HUES6 (cell line): ENCODE data around the gene LRP5.

Experiments
- H3K27ac ChIP-seq: 2 replicates; pipeline ENCODE4 v1.7.0; 2013; ENCODE audit warnings: low read depth, mild to moderate bottlenecking, low read length, inconsistent platforms
- H3K27me3 ChIP-seq: 2 replicates; pipeline ENCODE4 v1.6.1; 2013; ENCODE audit warnings: low read length; ENCODE audit not compliant: control insufficient read depth, insufficient read depth
- H3K36me3 ChIP-seq: 2 replicates; pipeline ENCODE4 v1.6.1; 2013; ENCODE audit warnings: low read length; ENCODE audit not compliant: control insufficient read depth, insufficient read depth
- H3K4me1 ChIP-seq: 2 replicates; pipeline ENCODE4 v1.6.1; 2013; ENCODE audit warnings: low read length; ENCODE audit not compliant: control insufficient read depth, insufficient read depth
- H3K4me3 ChIP-seq: 2 replicates; pipeline ENCODE4 v1.5.1; 2013; ENCODE audit warnings: low read depth, low read length
- H3K9ac ChIP-seq: one replicate; pipeline ENCODE4 v1.6.1; 2013; ENCODE audit warnings: mild to moderate bottlenecking, low read length
- H3K9me3 ChIP-seq: 2 replicates; pipeline ENCODE4 v1.6.1; 2013; ENCODE audit warnings: low read depth, low read length; ENCODE audit not compliant: control insufficient read depth, insufficient read depth

The LRP5 gene

GRCh38 chr11:68332186-68332585, 19.8 kb downstream of the LRP5 start:
- Histone ChIP-seq H3K9me3 (peaks cover 2% of the 10 kb centered on the region; the same call in 1 of the 2 replicates), H3K27ac (no peak overlapping the region), H3K4me1 (peaks cover 56% of the 10 kb centered on the region), H3K27me3 (no peaks in the 10 kb centered on the region), H3K9ac (no peak overlapping the region), H3K36me3 (0 out of 2 replicates have a peak, but pooled peaks cover 2% of the 10 kb centered on the region), H3K4me3 (no peak overlapping the region)

- Histone ChIP-seq H3K9me3 (peaks cover 2% of the 10 kb centered on the region; the same call in 1 of the 2 replicates), H3K4me1 (peaks cover 47% of the 10 kb centered on the region), H3K9ac (no peak overlapping the region), H3K27ac (no peak overlapping the region), H3K27me3 (no peaks in the 10 kb centered on the region), H3K36me3 (0 out of 2 replicates have a peak, but pooled peaks cover 2% of the 10 kb centered on the region), H3K4me3 (no peak overlapping the region)
Observed at GRCh38 chr11:68333173-68333572, 20.8 kb downstream of the LRP5 start.

GRCh38 chr11:68334923-68335322, 22.5 kb downstream of the LRP5 start:
- peaks cover 2% of the 10 kb centered on the region; the same call in 1 of the 2 replicates for H3K9me3 ChIP-seq

GRCh38 chr11:68335683-68336082, 23.3 kb downstream of the LRP5 start:
- Histone ChIP-seq H3K4me1 (peaks cover 27% of the 10 kb centered on the region), H3K36me3 (0 out of 2 replicates have a peak, but pooled peaks cover 2% of the 10 kb centered on the region), H3K27ac (no peak overlapping the region), H3K27me3 (no peaks in the 10 kb centered on the region), H3K9ac (no peak overlapping the region), H3K4me3 (no peak overlapping the region), H3K9me3 (peaks cover 2% of the 10 kb centered on the region; the same call in 1 of the 2 replicates)

More at GRCh38 chr11:68334923-68335322, 22.5 kb downstream of the LRP5 start:
- Histone ChIP-seq H3K9ac (no peak overlapping the region), H3K4me1 (peaks cover 31% of the 10 kb centered on the region), H3K36me3 (0 out of 2 replicates have a peak, but pooled peaks cover 2% of the 10 kb centered on the region), H3K4me3 (no peak overlapping the region), H3K27me3 (no peaks in the 10 kb centered on the region), H3K27ac (no peak overlapping the region)

GRCh38 chr11:68336716-68337115, 24.3 kb downstream of the LRP5 start:
- Histone ChIP-seq H3K27ac (no peak overlapping the region), H3K4me1 (peaks cover 27% of the 10 kb centered on the region), H3K4me3 (no peak overlapping the region), H3K36me3 (0 out of 2 replicates have a peak, but pooled peaks cover 2% of the 10 kb centered on the region), H3K27me3 (no peaks in the 10 kb centered on the region), H3K9ac (no peak overlapping the region), H3K9me3 (peaks cover 2% of the 10 kb centered on the region; the same call in 1 of the 2 replicates)

- H3K36me3 ChIP-seq: 0 out of 2 replicates have a peak, but pooled peaks cover 2% of the 10 kb centered on the region
- no peak overlapping the region for H3K9ac ChIP-seq
- no peak overlapping the region for H3K4me3 ChIP-seq
- H3K9me3 ChIP-seq: peaks cover 2% of the 10 kb centered on the region; the same call in 1 of the 2 replicates
- 0 out of 2 replicates have a peak overlapping the region, but pooled peaks have one; percentile 4 for H3K27ac ChIP-seq
- no peaks in the 10 kb centered on the region for H3K27me3 ChIP-seq
- H3K4me1 ChIP-seq: peaks cover 28% of the 10 kb centered on the region
Observed at GRCh38 chr11:68337399-68337835, 25.0 kb downstream of the LRP5 start.

GRCh38 chr11:68338051-68338780, 25.8 kb downstream of the LRP5 start:
- no peak overlapping the region for H3K4me3 ChIP-seq
- no peak overlapping the region for H3K27ac ChIP-seq
- 0 out of 2 replicates have a peak, but pooled peaks cover 2% of the 10 kb centered on the region for H3K36me3 ChIP-seq
- H3K9me3 ChIP-seq: peaks cover 2% of the 10 kb centered on the region; the same call in 1 of the 2 replicates
- peaks cover 34% of the 10 kb centered on the region for H3K4me1 ChIP-seq
- H3K9ac ChIP-seq: no peak overlapping the region
- H3K27me3 ChIP-seq: no peaks in the 10 kb centered on the region

- Histone ChIP-seq H3K9me3 (no peaks in the 10 kb centered on the region), H3K27me3 (no peaks in the 10 kb centered on the region), H3K27ac (no peak overlapping the region), H3K4me1 (peaks cover 39% of the 10 kb centered on the region), H3K9ac (no peak overlapping the region), H3K36me3 (no peaks in the 10 kb centered on the region), H3K4me3 (no peak overlapping the region)
Observed at GRCh38 chr11:68340003-68340767, 27.8 kb downstream of the LRP5 start.

GRCh38 chr11:68340784-68341556, 28.6 kb downstream of the LRP5 start:
- Histone ChIP-seq H3K27me3 (no peaks in the 10 kb centered on the region), H3K27ac (no peak overlapping the region), H3K4me1 (peaks cover 39% of the 10 kb centered on the region), H3K4me3 (no peak overlapping the region), H3K36me3 (no peaks in the 10 kb centered on the region), H3K9ac (no peak overlapping the region), H3K9me3 (no peaks in the 10 kb centered on the region)

GRCh38 chr11:68341557-68342458, 29.4 kb downstream of the LRP5 start:
- Histone ChIP-seq H3K9me3 (no peaks in the 10 kb centered on the region), H3K4me1 (peaks cover 39% of the 10 kb centered on the region), H3K27ac (peak overlapping the region; percentile 65), H3K4me3 (no peak overlapping the region), H3K27me3 (no peaks in the 10 kb centered on the region), H3K36me3 (no peaks in the 10 kb centered on the region), H3K9ac (no peak overlapping the region)
